WTC11 (cell line): ENCODE data around the gene SMAD6. TPM values are rescaled to one million over a fixed set of nuclear protein-coding genes. Genes with fewer than 3 reads are reported as not detected.

Experiments
- ATAC-seq: fragments of 200-7000 bp; cut with Tn5 transposase; 2 replicates; pipeline ENCODE4 v1.10.0; 2021; ENCODE audit warnings: mild to moderate bottlenecking, moderate library complexity
- CTCF ChIA-PET: fragments of 300-600 bp; sonication (Branson Sonifier 250); formaldehyde crosslinking; loops from one replicate; lab custom pipeline; 2021; ENCODE audit warnings: antibody characterized with exemption; lab: Charles Lee
- POLR2A ChIA-PET: fragments of 350-600 bp; sonication (Branson Sonifier 250); formaldehyde crosslinking; loops from one replicate; lab custom pipeline; 2021; ENCODE audit warnings: antibody characterized with exemption; lab: Charles Lee
- DNase-seq: peaks from one replicate; pipeline ENCODE4 v3.0.0; 2021; ENCODE audit warnings: low spot score
- H3K27ac Mint-ChIP-seq: 2 replicates; pipeline ENCODE4 v1.8.0; 2021; ENCODE audit warnings: mixed read lengths
- H3K27me3 Mint-ChIP-seq: 2 replicates; pipeline ENCODE4 v1.8.0; 2021; ENCODE audit warnings: low read depth, mild to moderate bottlenecking, moderate library complexity, mixed read lengths
- H3K36me3 Mint-ChIP-seq: 2 replicates; pipeline ENCODE4 v1.8.0; 2021; ENCODE audit warnings: mixed read lengths
- H3K4me1 Mint-ChIP-seq: 2 replicates; pipeline ENCODE4 v1.8.0; 2022; ENCODE audit warnings: mixed read lengths
- H3K4me3 Mint-ChIP-seq: 2 replicates; pipeline ENCODE4 v1.8.0; 2021; ENCODE audit warnings: mild to moderate bottlenecking, moderate library complexity, mixed read lengths
- H3K9me3 Mint-ChIP-seq: 2 replicates; pipeline ENCODE4 v1.8.0; 2021; ENCODE audit warnings: mixed read lengths
- ATF6 ChIP-seq: sonication (generic); formaldehyde crosslinking; IDR thresholded peaks from 2 replicates; pipeline ENCODE4 v1.8.1; 2023; ENCODE audit warnings: mild to moderate bottlenecking, missing genetic modification reagents
- CREM ChIP-seq: sonication (generic); formaldehyde crosslinking; IDR thresholded peaks from 2 replicates; pipeline ENCODE4 v1.8.1; 2022; ENCODE audit warnings: mild to moderate bottlenecking, missing genetic modification reagents, moderate library complexity
- E2F4 ChIP-seq: sonication (generic); formaldehyde crosslinking; IDR thresholded peaks from 2 replicates; pipeline ENCODE4 v1.8.1; 2022; ENCODE audit warnings: low read depth, mild to moderate bottlenecking, moderate library complexity, missing genetic modification reagents, borderline replicate concordance
- ESRRA ChIP-seq: sonication (generic); formaldehyde crosslinking; IDR thresholded peaks from 2 replicates; pipeline ENCODE4 v1.8.1; 2022; ENCODE audit warnings: mild to moderate bottlenecking, missing genetic modification reagents, borderline replicate concordance
- ETV6 ChIP-seq: sonication (generic); formaldehyde crosslinking; IDR thresholded peaks from 2 replicates; pipeline ENCODE4 v1.8.1; 2022; ENCODE audit warnings: mild to moderate bottlenecking, missing genetic modification reagents
- IRF2 ChIP-seq: sonication (generic); formaldehyde crosslinking; IDR thresholded peaks from 2 replicates; pipeline ENCODE4 v1.8.0; 2022; ENCODE audit warnings: low read depth, missing genetic modification reagents, borderline replicate concordance
- KAT7 ChIP-seq: sonication (generic); formaldehyde crosslinking; IDR thresholded peaks from 2 replicates; pipeline ENCODE4 v1.8.1; 2023; ENCODE audit warnings: missing genetic modification reagents, mild to moderate bottlenecking, borderline replicate concordance
- MLX ChIP-seq: sonication (generic); formaldehyde crosslinking; IDR thresholded peaks from 2 replicates; pipeline ENCODE4 v1.8.1; 2023; ENCODE audit warnings: mild to moderate bottlenecking, missing genetic modification reagents, moderate library complexity
- NFATC4 ChIP-seq: fragments of 250-450 bp; sonication (Bioruptor Pico); IDR thresholded peaks from 2 replicates; pipeline ENCODE4 v1.9.0; 2021; ENCODE audit warnings: mild to moderate bottlenecking
- NFE2L1 ChIP-seq: sonication (generic); formaldehyde crosslinking; IDR thresholded peaks from 2 replicates; pipeline ENCODE4 v1.8.1; 2023; ENCODE audit warnings: missing genetic modification reagents
- NFYB ChIP-seq: sonication (generic); formaldehyde crosslinking; conservative IDR thresholded peaks from 2 replicates; pipeline ENCODE4 v1.8.0; 2022; ENCODE audit warnings: low read depth, missing genetic modification reagents
- NR1H2 ChIP-seq: sonication (generic); formaldehyde crosslinking; IDR thresholded peaks from 2 replicates; pipeline ENCODE4 v1.9.0; 2021; ENCODE audit warnings: mild to moderate bottlenecking, moderate library complexity, missing genetic modification reagents
- NR3C1 ChIP-seq: sonication (generic); formaldehyde crosslinking; conservative IDR thresholded peaks from 2 replicates; pipeline ENCODE4 v1.8.1; 2023; ENCODE audit warnings: low read depth, mild to moderate bottlenecking, missing genetic modification reagents
- STAT6 ChIP-seq: sonication (generic); formaldehyde crosslinking; conservative IDR thresholded peaks from 2 replicates; pipeline ENCODE4 v1.8.1; 2023; ENCODE audit warnings: mild to moderate bottlenecking, low read depth, missing genetic modification reagents, moderate library complexity
- TCF7 ChIP-seq: sonication (generic); formaldehyde crosslinking; IDR thresholded peaks from 2 replicates; pipeline ENCODE4 v1.8.0; 2022; ENCODE audit warnings: mild to moderate bottlenecking, low read depth, missing genetic modification reagents, moderate library complexity
- ZMAT4 ChIP-seq: fragments of 250-450 bp; sonication (Bioruptor Pico); IDR thresholded peaks from 2 replicates; pipeline ENCODE4 v1.9.0; 2021; ENCODE audit warnings: mild to moderate bottlenecking
- ZNF121 ChIP-seq: sonication (generic); formaldehyde crosslinking; IDR thresholded peaks from 2 replicates; pipeline ENCODE4 v1.8.0; 2023; ENCODE audit warnings: missing genetic modification reagents
- ZNF263 ChIP-seq: sonication (generic); formaldehyde crosslinking; IDR thresholded peaks from 2 replicates; pipeline ENCODE4 v1.8.1; 2022; ENCODE audit warnings: low read depth, mild to moderate bottlenecking, moderate library complexity, missing genetic modification reagents
- ZNF423 ChIP-seq: fragments of 250-450 bp; sonication (Bioruptor Pico); IDR thresholded peaks from 2 replicates; pipeline ENCODE4 v2.1.2; 2022; ENCODE audit warnings: mild to moderate bottlenecking, moderate library complexity
- ZNF532 ChIP-seq: fragments of 250-450 bp; sonication (Bioruptor Pico); IDR thresholded peaks from 2 replicates; pipeline ENCODE4 v1.9.0; 2021; ENCODE audit warnings: mild to moderate bottlenecking, borderline replicate concordance
- total RNA-seq: library from RNA; stranded (reverse); gene quantifications from 3 replicates; pipeline ENCODE4 v1.2.3, GENCODE V29; 2021

SMAD6 gene
- total RNA-seq, 1 experiment from 2014 or later, result 13.9 TPM

- TF ChIP-seq STAT6 (CRISPR knock-in tag), result no peak
- no peak for TF ChIP-seq ZMAT4 (CRISPR knock-in tag)
- no peak for TF ChIP-seq NR1H2 (CRISPR knock-in tag)
- no peak for TF ChIP-seq KAT7 (CRISPR knock-in tag)
- TF ChIP-seq MLX (CRISPR knock-in tag), result no peak
Measured at GRCh38 chr15:66819084-66819483, 117.0 kb downstream of the SMAD6 start (continued).

- POLR2A ChIA-PET, result no interaction called here
- CTCF ChIA-PET, result interaction anchor here (1.4 kb wide), 1 partner anchor 32 kb away, joined by 6 read pairs; no protein-coding TSS in a partner anchor
- TF ChIP-seq STAT6 (CRISPR knock-in tag) (no peak), TCF7 (CRISPR knock-in tag) (no peak), CREM (CRISPR knock-in tag) (no peak), ZNF423 (CRISPR knock-in tag) (no peak), E2F4 (CRISPR knock-in tag) (no peak), ZNF121 (no peak), ZNF532 (CRISPR knock-in tag) (no peak), ZNF263 (CRISPR knock-in tag) (no peak), NFYB (no peak), NFATC4 (CRISPR knock-in tag) (no peak), ATF6 (CRISPR knock-in tag) (no peak), NFE2L1 (no peak), IRF2 (no peak), NR1H2 (CRISPR knock-in tag) (no peak), NR3C1 (no peak), ESRRA (CRISPR knock-in tag) (no peak), ETV6 (CRISPR knock-in tag) (no peak)
Measured at GRCh38 chr15:66820481-66821176, 118.6 kb downstream of the SMAD6 start.

More at GRCh38 chr15:66820481-66821176, 118.6 kb downstream of the SMAD6 start:
- Mint-ChIP-seq H3K4me1 (peaks cover 8% of the 10 kb centered on the region; the same call in 1 of the 2 replicates), H3K36me3 (no peaks in the 10 kb centered on the region), H3K4me3 (no peak overlapping the region), H3K27ac (no peak overlapping the region), H3K9me3 (no peaks in the 10 kb centered on the region), H3K27me3 (peaks cover 7% of the 10 kb centered on the region)
- ATAC-seq (no peak), DNase-seq (no peak)
